H1 (cell line): ENCODE results near the gene MYH3. TPM values are rescaled to one million over a fixed set of nuclear protein-coding genes. Genes with fewer than 3 reads are reported as not detected.

Source experiments
- CTCF ChIA-PET: fragments of 300-600 bp; sonication (Branson Sonifier 250); formaldehyde crosslinking; loops from one replicate; lab custom pipeline; 2021; ENCODE audit not compliant: partially characterized antibody; lab: Charles Lee
- POLR2A ChIA-PET: fragments of 300-600 bp; sonication (Branson Sonifier 250); formaldehyde crosslinking; loops from one replicate; lab custom pipeline; 2021; ENCODE audit warnings: inconsistent platforms; ENCODE audit not compliant: partially characterized antibody; lab: Charles Lee
- DNase-seq, 2 experiments: peaks; one replicate each; pipeline versions ENCODE4 v3.0.0 to v3.0.0-alpha.2; 2010 to 2022; ENCODE audit warnings: low spot score in 2 of 2, low read depth in 1 of 2, mixed read lengths in 1 of 2
- FAIRE-seq: peaks from 2 replicates; lab custom pipeline; 2011; peaks lifted over from hg19 to GRCh38; lab: Jason Lieb, UNC
- H2AFZ ChIP-seq: 2 replicates; pipeline ENCODE4 v1.8.1; 2012; ENCODE audit warnings: low read length, inconsistent platforms
- H2AK5ac ChIP-seq: 2 replicates; pipeline ENCODE4 v1.6.1; 2013; ENCODE audit warnings: low read depth, low read length
- H2BK120ac ChIP-seq: replicated peaks from 2 replicates; pipeline ENCODE3; 2013; ENCODE audit warnings: low read depth, low read length, inconsistent platforms
- H2BK12ac ChIP-seq: 2 replicates; pipeline ENCODE4 v1.6.1; 2013; ENCODE audit warnings: low read depth, low read length
- H2BK15ac ChIP-seq: 2 replicates; pipeline ENCODE4 v1.6.1; 2013; ENCODE audit warnings: low read length
- H2BK20ac ChIP-seq: 2 replicates; pipeline ENCODE4 v1.6.1; 2013; ENCODE audit warnings: low read length
- H2BK5ac ChIP-seq: 2 replicates; pipeline ENCODE4 v1.6.1; 2013; ENCODE audit warnings: low read depth, low read length
- H3K14ac ChIP-seq: 2 replicates; pipeline ENCODE4 v1.6.1; 2013; ENCODE audit warnings: inconsistent platforms; ENCODE audit not compliant: insufficient read length
- H3K18ac ChIP-seq: 2 replicates; pipeline ENCODE4 v1.6.1; 2013; ENCODE audit warnings: low read length; ENCODE audit errors: extremely low read depth
- H3K23ac ChIP-seq: 2 replicates; pipeline ENCODE4 v1.6.1; 2013; ENCODE audit warnings: inconsistent platforms; ENCODE audit not compliant: insufficient read length
- H3K23me2 ChIP-seq: 2 replicates; pipeline ENCODE4 v1.6.1; 2013; ENCODE audit warnings: low read depth, low read length
- H3K27ac ChIP-seq: 2 replicates; pipeline ENCODE4 v1.6.1; 2011; ENCODE audit warnings: low read depth, low read length, inconsistent platforms
- H3K27me3 ChIP-seq, 4 experiments: replicated peaks in 1 of 4; 1 replicate in 1 of 4; 2 replicates in 3 of 4; pipeline versions ENCODE4 v1.6.1 to v1.8.1; 2011 to 2013; ENCODE audit warnings: low read length in 3 of 4, mild to moderate bottlenecking in 3 of 4, inconsistent platforms in 2 of 4, mixed read lengths in 2 of 4, moderate library complexity in 1 of 4; ENCODE audit not compliant: control insufficient read depth in 3 of 4, insufficient read depth in 3 of 4; ENCODE audit errors: extremely low read depth in 1 of 4
- H3K36me3 ChIP-seq, 4 experiments: 2 replicates each; pipeline versions ENCODE4 v1.6.1 to v1.8.1; 2011 to 2013; ENCODE audit warnings: mild to moderate bottlenecking in 4 of 4, low read length in 3 of 4, moderate library complexity in 2 of 4, control low read depth in 1 of 4, inconsistent platforms in 1 of 4; ENCODE audit not compliant: insufficient read depth in 4 of 4, control insufficient read depth in 2 of 4
- H3K4ac ChIP-seq: replicated peaks from 2 replicates; pipeline ENCODE3; 2013; ENCODE audit warnings: low read length, low read depth, mixed read lengths, inconsistent platforms; ENCODE audit not compliant: insufficient read length
- H3K4me1 ChIP-seq, 4 experiments: replicated peaks in 1 of 4; 1 replicate in 1 of 4; 2 replicates in 3 of 4; pipeline versions ENCODE4 v1.6.1 to v1.8.1; 2011 to 2013; ENCODE audit warnings: low read length in 3 of 4, inconsistent platforms in 2 of 4, mixed read lengths in 1 of 4; ENCODE audit not compliant: insufficient read depth in 4 of 4, control insufficient read depth in 3 of 4
- H3K4me2 ChIP-seq, 2 experiments: 2 replicates each; pipeline versions ENCODE4 v1.6.1 to v1.8.1; 2011 to 2013; ENCODE audit warnings: low read depth in 2 of 2, low read length in 2 of 2, control low read depth in 1 of 2, inconsistent platforms in 1 of 2, mild to moderate bottlenecking in 1 of 2; ENCODE audit not compliant: insufficient read depth in 1 of 2
- H3K4me3 ChIP-seq, 4 experiments: fragments of 200-600, 300-600 bp in 1 of 4; sonication (generic), shearing (Covaris generic), sonication (Bioruptor Twin) in 1 of 4; 2 replicates each; pipeline versions ENCODE4 v1.5.1 to v1.8.1; 2011 to 2016; ENCODE audit warnings: low read length in 4 of 4, low read depth in 3 of 4, control low read depth in 2 of 4, inconsistent platforms in 2 of 4, mild to moderate bottlenecking in 2 of 4, mixed read lengths in 1 of 4, moderate library complexity in 1 of 4; ENCODE audit not compliant: insufficient read depth in 2 of 4; ENCODE audit errors: extremely low read depth in 1 of 4
- H3K56ac ChIP-seq: replicated peaks from 2 replicates; pipeline ENCODE3; 2013; ENCODE audit warnings: low read depth, mild to moderate bottlenecking, mixed read lengths, low read length, inconsistent platforms; ENCODE audit not compliant: insufficient read length
- H3K79me1 ChIP-seq: 2 replicates; pipeline ENCODE4 v1.6.1; 2013; ENCODE audit warnings: low read depth, low read length, control low read depth
- H3K79me2 ChIP-seq, 2 experiments: 2 replicates each; pipeline versions ENCODE4 v1.6.1 to v1.8.1; 2012 to 2013; ENCODE audit warnings: low read length in 2 of 2, mild to moderate bottlenecking in 2 of 2, inconsistent platforms in 1 of 2; ENCODE audit not compliant: insufficient read depth in 2 of 2, control insufficient read depth in 1 of 2
- H3K9ac ChIP-seq, 4 experiments: replicated peaks in 1 of 4; 1 replicate in 1 of 4; 2 replicates in 3 of 4; pipeline versions ENCODE4 v1.6.1 to v1.8.1; 2011 to 2013; ENCODE audit warnings: low read depth in 3 of 4, low read length in 3 of 4, control low read depth in 2 of 4, mild to moderate bottlenecking in 2 of 4, moderate library complexity in 2 of 4, inconsistent platforms in 1 of 4; ENCODE audit errors: extremely low read depth in 1 of 4
- H3K9me3 ChIP-seq, 2 experiments: 2 replicates each; pipeline versions ENCODE4 v1.6.1 to v1.8.1; 2012 to 2013; ENCODE audit warnings: mild to moderate bottlenecking in 2 of 2, moderate library complexity in 2 of 2, control low read depth in 1 of 2, inconsistent platforms in 1 of 2, low read depth in 1 of 2, low read length in 1 of 2, mixed read lengths in 1 of 2; ENCODE audit not compliant: insufficient read depth in 2 of 2
- H4K20me1 ChIP-seq, 2 experiments: replicated peaks in 1 of 2; 2 replicates each; pipeline versions ENCODE3 to v1.8.1; 2011 to 2013; ENCODE audit warnings: inconsistent platforms in 2 of 2, low read length in 2 of 2, mild to moderate bottlenecking in 1 of 2; ENCODE audit not compliant: insufficient read depth in 2 of 2, control insufficient read depth in 1 of 2
- H4K5ac ChIP-seq: 2 replicates; pipeline ENCODE4 v1.6.1; 2013; ENCODE audit warnings: low read length, low read depth, mixed read lengths, inconsistent platforms; ENCODE audit not compliant: insufficient read length
- H4K8ac ChIP-seq: 2 replicates; pipeline ENCODE4 v1.8.0; 2013; ENCODE audit warnings: mild to moderate bottlenecking, moderate library complexity, low read length, inconsistent platforms; ENCODE audit not compliant: insufficient read depth; ENCODE audit errors: extremely low read depth
- H4K91ac ChIP-seq: replicated peaks from 2 replicates; pipeline ENCODE3; 2013; ENCODE audit warnings: low read length, mixed read lengths, inconsistent platforms; ENCODE audit not compliant: insufficient read length
- CTBP2 ChIP-seq: IDR thresholded peaks from 2 replicates; pipeline ENCODE4 v1.7.0; 2011; ENCODE audit warnings: borderline replicate concordance, mild to moderate bottlenecking, moderate library complexity, mixed read lengths, low read length; ENCODE audit not compliant: insufficient read depth, insufficient read length
- FOSL1 ChIP-seq: IDR thresholded peaks from 2 replicates; pipeline ENCODE4 v1.6.1; 2011; ENCODE audit warnings: mild to moderate bottlenecking, low read depth, low read length, moderate library complexity; ENCODE audit not compliant: insufficient read depth
- KDM4A ChIP-seq: IDR thresholded peaks from one replicate; pipeline ENCODE4 v1.7.1; 2012; ENCODE audit warnings: low read depth, mild to moderate bottlenecking, moderate library complexity, low read length, inconsistent platforms; ENCODE audit not compliant: severe bottlenecking
- MAX ChIP-seq: IDR thresholded peaks from 2 replicates; pipeline ENCODE4 v1.6.1; 2012; ENCODE audit warnings: inconsistent platforms
- RFX5 ChIP-seq: IDR thresholded peaks from 2 replicates; pipeline ENCODE4 v1.6.1; 2011; ENCODE audit warnings: low read depth, low read length, improper control_type of control experiment, borderline replicate concordance
- SIN3A ChIP-seq, 2 experiments: IDR thresholded peaks in 1 of 2; conservative IDR thresholded peaks in 1 of 2; 2 replicates each; pipeline ENCODE4 v1.6.1; 2011 to 2012; ENCODE audit warnings: low read length in 2 of 2, improper control_type of control experiment in 1 of 2, low read depth in 1 of 2, mild to moderate bottlenecking in 1 of 2
- SIRT6 ChIP-seq: IDR thresholded peaks from one replicate; pipeline ENCODE4 v1.7.1; 2012; ENCODE audit warnings: low read length, inconsistent platforms
- SP1 ChIP-seq: IDR thresholded peaks from 2 replicates; pipeline ENCODE4 v1.6.1; 2011; ENCODE audit warnings: low read depth, low read length
- SP2 ChIP-seq: IDR thresholded peaks from 2 replicates; pipeline ENCODE4 v1.6.1; 2012; ENCODE audit warnings: mild to moderate bottlenecking, low read length, inconsistent platforms
- TBP ChIP-seq: IDR thresholded peaks from 2 replicates; pipeline ENCODE4 v1.6.1; 2011; ENCODE audit warnings: low read depth, low read length, improper control_type of control experiment
- TCF12 ChIP-seq: IDR thresholded peaks from 2 replicates; pipeline ENCODE4 v1.6.1; 2011; ENCODE audit warnings: low read depth, mild to moderate bottlenecking, low read length
- ZNF274 ChIP-seq: IDR thresholded peaks from 2 replicates; pipeline ENCODE4 v1.7.0; 2012; ENCODE audit warnings: low read length, borderline replicate concordance; ENCODE audit errors: extremely low read depth
- WGBS, 2 experiments: shearing (Covaris generic) in 1 of 2; methylation state at CpG; one replicate each; pipeline versions ENCODE4 v1.1.6 to v1.1.7; 2013 to 2015; ENCODE audit warnings: low lambda C conversion rate in 2 of 2, mixed read lengths in 2 of 2, inconsistent platforms in 1 of 2, low coverage in 1 of 2, missing lambda C conversion rate in 1 of 2; ENCODE audit not compliant: insufficient replicate concordance in 2 of 2, insufficient coverage in 1 of 2, insufficient read length in 1 of 2; ENCODE audit errors: extremely low coverage in 1 of 2, missing lambda C conversion rate in 1 of 2; 5-methylcytosine and 5-hydroxymethylcytosine counted together
- polyA plus RNA-seq, 7 experiments: library from polyadenylated mRNA; depleted of rRNA in 3 of 7; stranded (reverse) in 5 of 7; unstranded in 2 of 7; fragments of >200 nt in 5 of 7; fragments of 200-250 nt in 2 of 7; gene quantifications; 1 replicate in 5 of 7; 2 replicates in 1 of 7; 4 replicates in 1 of 7; pipeline versions ENCODE4 v1.2.1 to v1.2.3, GENCODE V29; 2011 to 2013; ENCODE audit warnings: missing spikeins in 2 of 7, mixed read lengths in 2 of 7
- total RNA-seq: library from RNA; stranded (reverse); fragmentation: NEBNext Ultra II Directional; extraction: Animal tissue kit (Norgen Biotek cat#: 25700); gene quantifications from 2 replicates; pipeline ENCODE4 v1.2.1, GENCODE V29; 2021
- TF ChIP-seq, protein P1 (sequence below): IDR thresholded peaks from 2 replicates; pipeline ENCODE4 v1.6.1; 2011; ENCODE audit warnings: low read depth, mild to moderate bottlenecking, low read length; ENCODE audit not compliant: insufficient read depth

MYH3 gene
- total and polyA plus RNA-seq, 2 of the 8 experiments (the other 6 are each of a cell fraction or from before 2014, with no cell fraction given) = 0.65 to 1.8 TPM

GRCh38 chr17:10604521-10604920 is 52.6 kb downstream of the MYH3 start:
- ChIA-PET CTCF (interaction anchor here (1.2 to 2.1 kb wide), 5 partner anchors 10 to 276 kb away, joined by 3 to 13 read pairs (median 4); no protein-coding TSS in a partner anchor), POLR2A (no interaction called here)
- Histone ChIP-seq H4K5ac (no peak overlapping the region), H2BK5ac (no peak overlapping the region), H3K4me3 (no peak overlapping the region), H3K79me1 (no peaks in the 10 kb centered on the region), H2BK20ac (no peak overlapping the region), H3K56ac (no peak overlapping the region), H2BK12ac (no peak overlapping the region), H3K23me2 (no peaks in the 10 kb centered on the region), H3K9ac (no peak overlapping the region), H3K23ac (no peak overlapping the region), H2BK15ac (no peak overlapping the region), H3K4me1 (peaks cover 0 to 5% (median 0%) of the 10 kb centered on the region in 4 experiments; a peak in 1 of 7 replicates), H4K20me1 (no peaks in the 10 kb centered on the region), H3K18ac (no peak overlapping the region), H4K91ac (no peak overlapping the region), H3K27ac (no peak overlapping the region), H3K79me2 (no peaks in the 10 kb centered on the region), H2AFZ (no peak overlapping the region), H3K27me3 (no peaks in the 10 kb centered on the region), H2AK5ac (no peak overlapping the region), H3K9me3 (no peaks in the 10 kb centered on the region), H3K4ac (no peak overlapping the region), H3K4me2 (no peak overlapping the region), H2BK120ac (no peak overlapping the region), H3K36me3 (0 out of 8 replicates have a peak, but pooled peaks cover 0 to 2% (median 0%) of the 10 kb centered on the region in 4 experiments), H4K8ac (no peak overlapping the region), H3K14ac (no peak overlapping the region)
- FAIRE-seq = no peak
- WGBS, 2 experiments = 87% methylated on average over 8 of the region's 8 CpGs; no CpG with 5 or more reads in 1 of the 2 experiments
- no peak for DNase-seq
- TF ChIP-seq SIN3A (conservative IDR thresholded peaks at IDR 0.05 in 1 of 2, IDR thresholded peaks at IDR 0.05 in 1 of 2; ENCODE audit: low read depth in 1 of 2, low read length in 2 of 2) (no peak), TCF12 (no peak), TBP (no peak), KDM4A (no peak), MAX (no peak), ZNF274 (no peak), CTBP2 (no peak), SIRT6 (no peak), FOSL1 (no peak), SP2 (no peak), SP1 (no peak), RFX5 (no peak)
- TF ChIP-seq, protein P1, sequence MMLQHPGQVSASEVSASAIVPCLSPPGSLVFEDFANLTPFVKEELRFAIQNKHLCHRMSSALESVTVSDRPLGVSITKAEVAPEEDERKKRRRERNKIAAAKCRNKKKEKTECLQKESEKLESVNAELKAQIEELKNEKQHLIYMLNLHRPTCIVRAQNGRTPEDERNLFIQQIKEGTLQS = no peak
